Lower leg skin (tissue), 4 donors: Measurements from ENCODE around the gene RAP1A. TPM values are rescaled to one million over a fixed set of nuclear protein-coding genes. Genes with fewer than 3 reads are reported as not detected.

Experiments used
- DNase-seq, 2 donors: peaks; one replicate each; pipeline ENCODE4 v3.0.0-alpha.2; 2019; ENCODE audit warnings: low spot score in 2 of 2
- H3K4me3 ChIP-seq: fragments of 200-600 bp; sonication (generic); 2 replicates; pipeline ENCODE4 v1.5.1; 2017; ENCODE audit warnings: mild to moderate bottlenecking, low read depth; ENCODE audit not compliant: poor library complexity, severe bottlenecking
- POLR2A ChIP-seq, 2 donors: fragments of 450-650 bp; IDR thresholded peaks; one replicate each; pipeline ENCODE4 v1.6.1; 2016 to 2017; ENCODE audit warnings: antibody characterized with exemption in 2 of 2, mild to moderate bottlenecking in 1 of 2, moderate library complexity in 1 of 2
- WGBS, 2 donors: methylation state at CpG; one replicate each; pipeline ENCODE4 v1.1.5; 2018; 5-methylcytosine and 5-hydroxymethylcytosine counted together
- intact Hi-C: fragments of 100-400 bp; cut with DNase I; formaldehyde crosslinking; loops from one replicate; pipeline ENCODE4 v1.15.0; 2023; ENCODE audit warnings: low total_unique reads
- total RNA-seq, 4 donors: library from RNA; depleted of rRNA; stranded (reverse); fragments of >200 nt; gene quantifications; one replicate each; pipeline ENCODE4 v1.1.0, GENCODE V29; 2016
- TF ChIP-seq, protein P1 (sequence below), 3 donors: fragments of 450-650 bp; IDR thresholded peaks; one replicate each; pipeline ENCODE4 v1.5.1; 2016; ENCODE audit warnings: antibody characterized with exemption in 3 of 3, mild to moderate bottlenecking in 3 of 3, moderate library complexity in 2 of 3

The RAP1A gene
- total RNA-seq, 4 donors from 2014 or later, result 25.5 to 33.8 (median 31.0) TPM

DNA sequence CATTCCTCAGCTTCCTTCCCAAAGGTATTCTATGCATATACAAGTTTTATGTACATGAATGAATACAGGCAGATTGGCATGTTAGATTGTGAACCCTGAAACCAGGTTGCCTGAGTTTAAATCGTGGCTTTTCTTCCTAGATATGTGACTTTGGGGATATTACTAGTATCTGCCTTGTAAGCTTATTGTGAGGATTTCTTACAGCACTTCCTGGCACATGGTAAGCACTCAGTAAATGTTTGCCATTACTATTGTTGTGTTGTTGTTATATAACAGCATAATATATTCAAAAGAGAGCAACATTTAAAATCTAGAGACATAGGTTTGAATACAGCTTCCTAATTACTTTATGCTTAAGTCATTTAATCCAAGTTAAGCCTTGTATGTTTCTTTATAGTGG is 45.1 kb downstream of the RAP1A start:
- no peak for DNase-seq
- no peak overlapping the region for H3K4me3 ChIP-seq
- WGBS, 2 donors, result 30 to 50% methylated on average over 1 of the region's 1 CpG
- intact Hi-C loops, result no loop called here
- no peak for TF ChIP-seq POLR2A (IDR thresholded peaks at IDR 0.05)
- TF ChIP-seq, protein P1, sequence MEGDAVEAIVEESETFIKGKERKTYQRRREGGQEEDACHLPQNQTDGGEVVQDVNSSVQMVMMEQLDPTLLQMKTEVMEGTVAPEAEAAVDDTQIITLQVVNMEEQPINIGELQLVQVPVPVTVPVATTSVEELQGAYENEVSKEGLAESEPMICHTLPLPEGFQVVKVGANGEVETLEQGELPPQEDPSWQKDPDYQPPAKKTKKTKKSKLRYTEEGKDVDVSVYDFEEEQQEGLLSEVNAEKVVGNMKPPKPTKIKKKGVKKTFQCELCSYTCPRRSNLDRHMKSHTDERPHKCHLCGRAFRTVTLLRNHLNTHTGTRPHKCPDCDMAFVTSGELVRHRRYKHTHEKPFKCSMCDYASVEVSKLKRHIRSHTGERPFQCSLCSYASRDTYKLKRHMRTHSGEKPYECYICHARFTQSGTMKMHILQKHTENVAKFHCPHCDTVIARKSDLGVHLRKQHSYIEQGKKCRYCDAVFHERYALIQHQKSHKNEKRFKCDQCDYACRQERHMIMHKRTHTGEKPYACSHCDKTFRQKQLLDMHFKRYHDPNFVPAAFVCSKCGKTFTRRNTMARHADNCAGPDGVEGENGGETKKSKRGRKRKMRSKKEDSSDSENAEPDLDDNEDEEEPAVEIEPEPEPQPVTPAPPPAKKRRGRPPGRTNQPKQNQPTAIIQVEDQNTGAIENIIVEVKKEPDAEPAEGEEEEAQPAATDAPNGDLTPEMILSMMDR (IDR thresholded peaks at IDR 0.05), result no peak

DNA sequence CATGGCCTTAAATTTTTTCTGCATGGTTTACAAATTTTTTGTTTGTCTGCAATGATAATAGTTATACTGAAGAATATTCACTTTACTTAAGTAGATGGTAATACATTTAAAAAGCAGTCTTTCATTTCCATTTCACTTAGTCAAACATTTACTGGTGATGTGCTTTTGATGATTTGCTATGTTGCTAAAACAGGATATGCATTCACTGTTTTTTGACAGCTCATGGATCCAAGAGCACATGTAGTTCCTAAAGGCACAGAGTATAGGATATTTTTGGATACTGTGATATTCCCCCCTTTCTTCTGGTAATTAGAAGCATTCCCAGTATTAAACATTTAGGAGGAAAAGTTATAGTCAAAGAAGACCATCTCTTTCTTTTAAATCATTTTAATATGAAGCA is 45.9 kb downstream of the RAP1A start:
- TF ChIP-seq, protein P1 (IDR thresholded peaks at IDR 0.05), result no peak
- no peak for TF ChIP-seq POLR2A (IDR thresholded peaks at IDR 0.05)

DNA sequence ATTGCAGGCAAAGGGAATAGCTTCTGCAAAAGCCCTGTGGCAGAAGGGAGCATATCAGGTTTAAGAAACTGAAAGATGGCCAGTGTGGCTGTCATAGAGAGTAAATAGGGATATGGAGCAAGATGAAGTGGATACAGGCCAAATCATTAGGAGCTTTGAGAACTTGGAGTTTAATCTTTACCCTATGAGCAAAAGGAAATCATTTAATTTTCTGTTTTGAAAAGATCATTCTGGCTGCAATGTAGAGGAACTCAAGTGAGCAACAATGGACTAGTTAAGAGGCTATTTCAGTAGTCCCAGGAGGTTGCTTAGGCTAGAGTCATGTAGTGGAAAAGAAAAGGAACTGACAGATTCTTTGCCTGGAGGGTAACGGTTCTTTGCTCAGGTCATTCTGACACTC is 47.2 kb downstream of the RAP1A start:
- no peak for TF ChIP-seq POLR2A (IDR thresholded peaks at IDR 0.05)
- TF ChIP-seq, protein P1 (IDR thresholded peaks at IDR 0.05), result no peak
- WGBS, 2 donors, result 61 to 64% methylated on average over 1 of the region's 1 CpG
- H3K4me3 ChIP-seq, result no peak overlapping the region
- intact Hi-C loops, result no loop called here
- no peak for DNase-seq

More for the DNA sequence above, 45.9 kb downstream of the RAP1A start:
- H3K4me3 ChIP-seq, result no peak overlapping the region
- intact Hi-C loops, result no loop called here
- no peak for DNase-seq

DNA sequence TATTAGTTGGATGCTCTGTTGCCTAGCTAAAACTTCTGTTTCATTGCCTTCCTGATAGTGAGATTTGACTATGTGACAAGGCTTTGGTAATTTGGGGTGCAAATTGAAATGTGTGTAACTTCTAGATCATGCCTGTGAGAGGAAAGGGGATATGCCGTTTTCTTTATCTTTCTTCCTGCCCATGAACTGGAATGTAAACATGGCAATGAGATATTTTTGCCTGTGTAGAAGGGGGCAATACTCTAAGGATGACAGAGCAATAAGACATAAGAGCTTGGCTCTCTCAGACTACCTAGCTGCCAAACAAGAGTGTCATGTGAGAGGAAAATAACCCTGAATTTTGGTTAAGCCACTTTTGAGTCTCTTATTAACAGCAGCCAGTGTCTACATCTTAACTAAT is 49.7 kb downstream of the RAP1A start:
- intact Hi-C loops, result no loop called here
- H3K4me3 ChIP-seq, result no peak overlapping the region
- 50 to 70% methylated on average over 1 of the region's 1 CpG for WGBS, 2 donors

DNA sequence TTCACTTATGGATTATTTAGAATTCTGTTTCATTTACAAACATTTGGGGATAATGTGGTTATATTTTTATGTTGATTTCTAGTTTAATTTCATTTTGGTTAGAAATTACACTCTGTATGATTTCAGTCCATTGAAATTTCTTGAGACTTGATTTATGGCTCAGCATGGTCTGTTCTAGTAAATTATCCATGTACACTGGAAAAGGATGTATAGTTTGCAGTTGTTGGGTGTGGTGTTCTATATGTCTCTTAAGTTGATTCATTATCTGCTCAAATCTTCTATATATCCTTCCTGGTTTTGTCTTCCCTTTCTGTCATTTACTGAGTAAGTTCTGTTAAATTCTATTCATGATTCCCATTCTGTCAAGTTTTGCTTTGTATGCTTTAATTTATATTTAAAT is 52.3 kb downstream of the RAP1A start:
- H3K4me3 ChIP-seq, result no peak overlapping the region
- intact Hi-C loops, result no loop called here
- no peak for DNase-seq
- TF ChIP-seq POLR2A (IDR thresholded peaks at IDR 0.05), result no peak
- TF ChIP-seq, protein P1 (IDR thresholded peaks at IDR 0.05), result no peak

More for the DNA sequence above, 49.7 kb downstream of the RAP1A start:
- no peak for TF ChIP-seq POLR2A (IDR thresholded peaks at IDR 0.05)
- TF ChIP-seq, protein P1 (IDR thresholded peaks at IDR 0.05), result no peak
- DNase-seq, result no peak

DNA sequence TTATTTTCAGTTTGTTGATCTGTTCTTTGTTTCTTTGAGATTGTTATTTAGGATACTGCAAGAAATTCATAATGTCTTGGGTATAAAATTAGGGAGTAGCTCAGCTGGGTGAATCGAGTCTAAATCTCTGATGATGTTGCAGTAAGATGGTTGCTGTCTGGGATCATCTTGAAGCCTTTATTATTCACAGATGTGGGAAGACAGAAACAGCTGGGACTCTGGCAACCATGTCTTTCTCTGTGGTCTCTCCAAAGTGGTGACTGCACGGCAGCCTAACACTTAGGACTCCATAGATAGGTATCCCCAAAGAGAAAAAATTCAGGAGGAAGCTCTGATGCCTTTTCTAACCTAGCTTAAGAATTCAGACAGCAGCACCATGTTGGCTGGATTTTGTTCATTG is 52.7 kb downstream of the RAP1A start:
- no peak overlapping the region for H3K4me3 ChIP-seq
- intact Hi-C loops, result no loop called here
- WGBS, 2 donors, result 56 to 68% methylated on average over 2 of the region's 2 CpGs
- no peak for DNase-seq
- no peak for TF ChIP-seq POLR2A (IDR thresholded peaks at IDR 0.05)
- TF ChIP-seq, protein P1 (IDR thresholded peaks at IDR 0.05), result no peak
